Epithelial cell of proximal tubule (primary cell): ENCODE measurements around the gene FOXF2. TPM values are rescaled to one million over a fixed set of nuclear protein-coding genes. Genes with fewer than 3 reads are reported as not detected.

Experiments used
- DNase-seq: peaks from one replicate; pipeline ENCODE4 v3.0.0-alpha.2; 2011; ENCODE audit warnings: low read depth
- H3K4me3 ChIP-seq: 2 replicates; pipeline ENCODE4 v1.5.1; 2011; ENCODE audit warnings: low read depth, mild to moderate bottlenecking, low read length
- CTCF ChIP-seq: conservative IDR thresholded peaks from 2 replicates; pipeline ENCODE4 v1.5.1; 2012; ENCODE audit warnings: low read depth, mild to moderate bottlenecking, low read length
- total RNA-seq: library from RNA; depleted of rRNA; stranded (reverse); fragments of >200 nt; gene quantifications from 2 replicates; pipeline ENCODE4 v1.2.3, GENCODE V29; 2015

Gene FOXF2
- total RNA-seq, 1 donor from 2014 or later, result not detected

GRCh38 chr6:1439349-1439748 lies 50.0 kb downstream of the FOXF2 start:
- TF ChIP-seq CTCF, result no peak
- DNase-seq, result no peak
- no peak overlapping the region for H3K4me3 ChIP-seq

GRCh38 chr6:1442929-1443328 lies 53.6 kb downstream of the FOXF2 start:
- TF ChIP-seq CTCF, result no peak
- DNase-seq, result no peak
- no peak overlapping the region for H3K4me3 ChIP-seq

Other genes with a start within 250 kb of the FOXF2 start
- gene FOXQ1, start 77.5 kb upstream of the FOXF2 start, total RNA-seq, result 2.0 and 2.1 TPM in 2 replicates
- gene FOXC1, start 220.3 kb downstream of the FOXF2 start, total RNA-seq, result 18.6 and 27.7 TPM in 2 replicates